Jurkat, Clone E6-1 (cell line): ENCODE results near the gene DGKD.
"Not testable (repeated sequence)": the region's sequence is repeated elsewhere in the genome, so short reads cannot be mapped to it uniquely, and the experiment has no call there.

Source experiments
- DNase-seq: peaks from one replicate; pipeline ENCODE4 v3.0.0-alpha.2; 2011; ENCODE audit warnings: low read depth, low spot score
- H3K4me3 ChIP-seq: 2 replicates; pipeline ENCODE4 v1.5.1; 2011; ENCODE audit warnings: mild to moderate bottlenecking, low read length, control low read depth, moderate library complexity

The DGKD gene

GRCh38 chr2:233356546-233357308 lies 2.4 kb downstream of the DGKD start:
- H3K4me3 ChIP-seq, result no peak overlapping the region
- DNase-seq, result no peak

- no peak overlapping the region for H3K4me3 ChIP-seq
- no peak for DNase-seq
Observed at GRCh38 chr2:233358335-233358734, 4.0 kb downstream of the DGKD start.

- no peak for DNase-seq
- no peak overlapping the region for H3K4me3 ChIP-seq
Observed at GRCh38 chr2:233358947-233359346, 4.7 kb downstream of the DGKD start.

- H3K4me3 ChIP-seq, result no peak overlapping the region
- no peak for DNase-seq
Observed at GRCh38 chr2:233359823-233360222, 5.5 kb downstream of the DGKD start.

DNA sequence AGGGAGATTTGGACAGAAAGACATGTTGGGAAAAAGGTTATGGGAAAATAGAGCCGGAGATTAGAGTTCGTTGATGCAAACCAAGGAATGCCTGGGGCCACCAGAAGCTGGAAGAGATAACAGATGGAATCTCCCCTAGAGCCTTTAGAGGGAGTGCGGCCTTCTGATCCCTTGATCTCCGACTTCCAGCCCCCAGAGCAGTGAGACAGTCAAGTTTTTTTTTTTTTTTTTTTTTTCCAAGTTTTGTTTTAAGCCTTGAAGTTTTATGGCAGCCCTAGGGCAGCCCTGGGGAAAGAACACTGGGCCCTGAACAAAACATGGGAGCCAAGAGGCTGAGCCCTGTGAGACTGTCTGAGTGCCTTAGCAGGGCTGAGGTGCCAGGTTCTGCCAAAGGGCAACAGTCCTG lies 6.5 kb downstream of the DGKD start:
- no peak for DNase-seq

GRCh38 chr2:233361297-233361696 lies 7.0 kb downstream of the DGKD start:
- no peak overlapping the region for H3K4me3 ChIP-seq
- DNase-seq, result no peak

More for the DNA sequence above, 6.5 kb downstream of the DGKD start:
- no peak overlapping the region for H3K4me3 ChIP-seq

- H3K4me3 ChIP-seq, result no peak overlapping the region
Observed at GRCh38 chr2:233362742-233363141, 8.4 kb downstream of the DGKD start.

DNA sequence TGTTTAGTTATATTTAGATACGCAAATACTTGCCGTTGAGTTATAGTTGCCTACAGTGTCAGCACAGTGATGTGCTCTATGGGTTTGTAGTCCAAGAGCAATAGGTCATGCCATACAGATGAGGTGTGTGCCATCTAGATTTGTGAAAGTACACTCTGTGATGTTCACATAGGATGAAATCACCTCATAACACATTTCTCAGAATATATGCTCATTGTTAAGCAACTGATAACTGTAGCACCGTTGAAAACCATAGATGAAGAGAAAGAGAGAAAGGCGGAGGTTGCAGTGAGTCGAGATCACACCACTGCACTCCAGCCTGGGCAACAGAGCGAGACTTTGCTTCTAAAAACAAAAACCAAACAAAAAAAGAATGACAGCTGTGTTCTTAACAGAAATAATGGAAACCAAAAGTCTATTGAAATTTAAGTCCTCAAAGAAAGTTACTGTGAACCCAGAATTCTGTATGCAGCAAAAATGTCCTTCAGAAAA lies 9.5 kb downstream of the DGKD start:
- DNase-seq, result no peak
- no peak overlapping the region for H3K4me3 ChIP-seq

More at GRCh38 chr2:233362742-233363141, 8.4 kb downstream of the DGKD start:
- DNase-seq, result no peak

DNA sequence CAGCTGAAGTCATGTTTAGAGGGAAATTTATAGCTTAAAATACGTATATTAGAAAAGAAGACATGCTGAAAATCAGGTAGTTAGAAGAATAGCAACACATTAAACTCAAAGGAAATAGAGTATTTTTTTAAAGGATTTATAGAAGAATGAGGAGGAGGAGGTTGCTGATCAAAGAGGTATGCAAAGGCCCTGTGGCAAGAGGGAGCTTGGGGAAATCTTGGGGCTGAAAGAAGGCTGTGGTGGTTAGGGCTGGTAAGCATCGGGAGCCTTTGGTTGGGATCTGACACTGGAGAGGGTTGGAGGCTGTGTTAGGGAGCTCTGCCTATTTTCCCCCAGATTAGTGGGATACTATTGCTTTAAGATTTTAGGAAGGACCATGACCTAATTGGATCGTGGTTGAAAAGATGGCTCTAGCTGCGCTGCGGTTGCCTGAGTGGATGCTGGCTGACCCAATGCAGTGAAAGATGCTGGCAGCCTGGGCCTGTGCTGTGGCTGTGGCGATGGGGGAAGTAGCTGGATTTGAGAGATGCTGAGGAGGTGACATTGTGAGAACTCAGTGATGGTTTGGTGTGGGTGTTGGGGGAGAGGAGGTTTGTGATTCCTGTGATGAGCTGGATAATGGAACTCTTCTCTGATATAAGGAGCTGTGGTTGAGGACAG lies 11.7 kb downstream of the DGKD start:
- H3K4me3 ChIP-seq, result no peak overlapping the region
- no peak for DNase-seq

DNA sequence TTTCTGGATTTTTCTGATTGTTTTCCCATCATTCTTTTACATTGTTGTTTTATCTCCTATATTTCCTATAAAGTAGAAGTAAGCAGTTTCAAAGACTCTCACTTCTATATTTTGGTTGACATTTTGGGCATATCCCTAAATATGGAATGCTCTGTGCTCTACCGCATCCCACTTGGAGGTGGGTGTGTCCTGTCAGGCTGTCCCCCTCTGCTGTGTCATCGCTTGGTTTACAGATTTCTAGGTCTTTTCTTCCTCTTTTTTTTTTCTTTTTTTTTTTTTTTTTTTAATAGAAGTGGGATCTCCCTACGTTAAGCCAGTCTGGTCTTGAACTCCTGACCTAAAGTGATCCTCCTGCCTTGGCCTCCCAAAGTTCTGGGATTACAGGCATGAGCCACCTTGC lies 13.3 kb downstream of the DGKD start:
- no peak overlapping the region for H3K4me3 ChIP-seq
- DNase-seq, result no peak

DNA sequence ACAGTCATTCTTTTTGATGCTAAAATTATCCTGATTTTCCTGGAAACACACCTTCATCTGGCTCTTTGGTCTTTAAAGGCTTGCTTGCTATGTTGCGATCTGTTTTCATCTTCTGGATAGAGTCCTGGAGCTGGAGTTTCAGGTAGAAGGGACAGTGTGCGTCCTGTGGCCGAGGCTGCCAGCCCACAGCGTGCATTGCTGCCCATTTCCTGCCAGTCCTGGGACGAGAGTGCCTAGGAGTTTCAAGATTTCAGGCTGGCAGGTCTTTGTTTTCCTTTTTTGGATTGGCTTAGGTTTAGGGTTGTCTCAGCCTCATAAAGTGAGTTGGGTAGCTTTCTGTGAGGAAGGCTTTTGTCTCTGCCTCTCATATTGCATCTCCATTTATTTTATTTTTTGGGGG lies 14.5 kb downstream of the DGKD start:
- no peak for DNase-seq
- H3K4me3 ChIP-seq, result no peak overlapping the region

DNA sequence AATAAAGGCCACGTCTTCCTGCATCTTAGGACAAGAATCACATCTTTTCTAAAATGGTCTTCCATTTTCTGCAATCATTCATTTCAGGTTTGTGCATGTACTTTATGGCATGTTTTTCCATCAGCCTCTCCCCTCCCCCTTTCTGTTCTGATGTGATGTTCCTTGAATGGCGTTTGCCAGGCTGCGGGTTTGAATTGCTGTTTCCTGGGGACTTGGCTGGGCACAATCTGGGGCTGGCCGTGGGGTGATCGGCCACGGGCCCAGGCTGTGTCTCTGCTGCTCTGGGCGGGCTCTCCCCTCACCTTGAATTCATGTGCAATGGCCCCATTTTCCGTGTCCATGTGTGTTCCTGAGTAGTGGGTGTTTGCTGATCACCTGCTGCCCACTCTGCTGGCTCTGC lies 15.2 kb downstream of the DGKD start:
- H3K4me3 ChIP-seq, result no peak overlapping the region
- no peak for DNase-seq

GRCh38 chr2:233369897-233370685 lies 15.8 kb downstream of the DGKD start:
- no peak overlapping the region for H3K4me3 ChIP-seq
- no peak for DNase-seq

- no peak overlapping the region for H3K4me3 ChIP-seq
- DNase-seq, result no peak
Observed at GRCh38 chr2:233371641-233372040, 17.3 kb downstream of the DGKD start.

DNA sequence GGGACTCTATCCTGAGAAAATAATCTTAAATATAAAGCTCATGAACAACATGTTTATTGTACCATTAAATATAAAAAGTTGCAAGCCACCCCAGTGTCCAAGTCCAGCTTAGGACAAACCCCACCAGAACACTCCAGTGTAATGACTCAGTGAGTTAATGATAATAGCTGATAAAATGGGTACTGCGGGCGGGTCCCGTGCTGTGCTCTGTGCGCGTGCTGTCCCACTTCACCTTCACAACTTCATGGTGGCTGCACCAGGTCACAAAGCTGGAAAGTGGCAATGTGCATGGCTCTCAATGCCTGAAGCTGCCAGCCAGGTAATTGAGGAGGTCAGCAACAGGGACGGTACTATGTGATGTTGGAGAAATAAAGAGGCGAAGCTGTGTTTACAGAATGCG lies 18.6 kb downstream of the DGKD start:
- no peak overlapping the region for H3K4me3 ChIP-seq
- no peak for DNase-seq

DNA sequence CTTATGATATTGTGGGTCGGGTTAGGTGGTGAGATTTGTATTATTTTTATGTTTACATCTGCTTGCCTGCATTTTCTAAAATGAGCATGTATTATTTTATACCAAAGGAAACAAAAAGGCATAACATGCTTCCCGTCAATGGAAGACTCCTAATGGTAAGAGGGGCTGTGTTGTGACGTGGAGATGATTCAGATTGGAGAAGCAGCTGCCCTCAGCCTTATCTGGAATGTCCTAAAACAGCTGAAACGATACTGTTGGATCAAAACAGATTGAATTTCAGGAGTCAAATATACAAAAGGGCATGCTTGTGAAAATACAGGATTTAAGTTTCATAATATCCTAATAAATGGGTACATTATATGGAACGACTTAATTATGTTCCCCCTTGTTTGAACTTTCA lies 19.0 kb downstream of the DGKD start:
- DNase-seq, result no peak
- H3K4me3 ChIP-seq, result no peak overlapping the region

DNA sequence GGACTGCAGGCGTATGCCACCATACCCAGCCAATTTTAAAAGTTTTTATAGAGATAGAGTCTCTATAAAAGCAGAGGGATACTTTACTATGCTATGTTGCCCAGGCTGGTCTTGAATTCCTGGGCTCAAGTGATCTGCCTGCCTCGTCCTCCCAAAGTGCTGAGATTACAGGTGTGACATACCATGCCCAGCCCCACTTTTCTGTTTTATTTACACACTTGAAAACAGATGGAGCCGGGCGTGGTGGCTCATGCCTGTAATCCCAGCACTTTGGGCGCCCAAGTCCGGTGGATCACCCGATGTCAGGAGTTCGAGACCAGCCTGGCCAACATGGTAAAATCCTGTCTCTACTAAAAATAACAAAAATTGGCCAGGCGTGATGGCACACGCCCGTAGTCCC lies 20.5 kb downstream of the DGKD start:
- H3K4me3 ChIP-seq, DNase-seq: not testable (repeated sequence)

DNA sequence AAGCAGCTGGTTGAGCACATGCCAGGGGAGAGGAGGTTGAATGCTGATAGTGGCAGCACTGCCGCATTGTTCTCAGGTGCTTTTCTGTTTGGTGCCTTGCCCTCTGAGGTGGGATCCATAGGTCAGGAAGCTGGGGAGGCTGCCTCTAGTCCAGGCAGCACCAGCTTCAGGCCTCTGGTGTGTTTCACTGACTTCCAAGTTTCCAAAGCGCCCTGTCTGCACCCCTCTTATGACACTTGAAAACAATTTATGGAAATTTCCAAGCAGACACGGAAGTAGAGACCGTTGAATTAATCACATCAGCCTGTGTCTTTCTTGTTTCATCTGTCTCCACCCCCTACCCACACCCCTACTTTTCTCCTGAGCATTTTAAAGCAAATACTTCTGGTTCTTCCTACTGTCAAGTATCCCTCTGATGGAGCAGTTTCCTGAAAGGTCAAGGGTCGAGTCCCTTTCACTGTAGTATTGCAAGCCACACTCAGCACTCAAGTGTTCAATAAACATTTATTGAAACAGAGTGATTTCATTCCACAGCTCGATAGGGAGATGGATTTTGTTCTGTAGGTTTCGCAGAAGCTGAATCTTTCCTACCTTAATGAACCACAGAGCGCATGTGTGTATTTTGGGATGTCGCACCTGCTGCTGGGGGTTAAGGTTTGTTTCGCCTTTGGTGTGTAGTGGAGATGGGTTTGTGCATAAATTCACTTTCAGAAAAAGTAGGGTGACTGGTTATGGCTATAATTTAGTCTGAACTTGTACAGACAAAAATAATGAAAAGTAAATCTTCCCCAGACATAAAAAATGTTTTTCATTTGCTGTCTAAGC lies 21.4 kb downstream of the DGKD start:
- H3K4me3 ChIP-seq, result no peak overlapping the region
- no peak for DNase-seq

DNA sequence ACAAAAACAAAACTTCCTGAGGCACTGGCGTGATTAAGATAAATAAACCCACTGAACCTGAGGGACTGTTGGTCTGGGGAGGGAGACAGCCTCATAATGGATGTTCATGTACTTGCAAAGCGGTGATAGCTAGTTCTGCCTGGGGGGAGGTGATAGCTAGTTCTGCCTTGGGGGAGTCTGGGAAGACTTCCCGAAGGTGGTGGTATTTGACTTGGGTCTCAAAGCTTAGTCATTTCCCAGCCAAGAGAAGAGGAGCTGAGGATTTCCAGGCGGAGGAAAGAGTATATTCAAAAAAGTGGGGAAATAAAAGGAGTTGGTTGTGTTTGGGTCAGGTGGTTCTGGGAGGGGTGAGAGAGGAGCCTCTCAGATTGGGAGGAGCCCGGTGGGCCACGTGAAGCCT lies 24.7 kb downstream of the DGKD start:
- no peak overlapping the region for H3K4me3 ChIP-seq
- no peak for DNase-seq
